Placental pericyte (primary cell): ENCODE data around the gene CLEC18C. TPM values are rescaled to one million over a fixed set of nuclear protein-coding genes. Genes with fewer than 3 reads are reported as not detected.

Source experiments
- small RNA-seq: library from RNA; depleted of rRNA; stranded (forward); fragments of <200 nt; gene quantifications from one replicate; pipeline ENCODE3, GENCODE V24; 2012; ENCODE audit warnings: low replicate concordance
- total RNA-seq: library from RNA; depleted of rRNA; stranded (reverse); fragments of >200 nt; gene quantifications from 2 replicates; pipeline ENCODE4 v1.2.3, GENCODE V29; 2012

CLEC18C gene
- total RNA-seq, result under 0.01 TPM in 1 of 2 replicates, not detected in the other

DNA sequence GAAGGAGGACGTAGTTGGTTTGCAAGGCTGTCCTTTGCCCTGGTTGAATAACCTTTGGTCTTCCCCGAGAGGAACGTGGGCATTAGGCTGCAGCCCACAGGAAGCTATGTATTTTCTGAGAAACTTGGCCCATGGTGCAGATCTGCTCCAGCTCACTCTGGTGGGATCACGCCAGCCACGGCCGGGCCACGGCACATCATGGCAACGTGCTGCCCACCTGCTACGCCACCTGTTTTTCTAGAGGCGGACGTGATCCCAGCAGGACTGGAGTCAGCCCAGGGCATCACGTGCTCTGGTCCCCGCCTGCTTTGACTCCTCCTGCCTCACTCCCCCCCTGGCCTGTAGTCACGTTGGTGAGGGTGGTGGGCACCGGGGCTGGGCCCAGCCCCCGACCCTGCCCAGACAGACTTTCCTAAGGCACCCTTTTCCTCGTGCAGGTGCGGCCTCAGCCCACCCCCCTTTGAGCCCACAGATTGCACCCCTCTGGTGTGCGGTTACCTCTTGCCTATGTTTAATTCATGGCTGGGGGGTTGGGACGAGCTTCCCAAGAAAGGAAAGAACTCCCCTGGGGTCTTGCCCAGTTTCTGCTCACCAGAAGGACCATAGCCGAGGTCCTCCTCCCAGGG lies at the start of gene CLEC18C:
TSS of gene CLEC18C (plus strand) at position 576 of the 626 bp plus-strand sequence. CDS start 492 bp downstream, outside the sequence.

Small RNAs within 50 kb of the gene (small RNA-seq; reads per million reads assigned to genes)
- not detected for gene AC009060.2

Other genes with a start within 250 kb of the CLEC18C start
- gene CLEC18A, start 222.5 kb upstream of the CLEC18C start, total RNA-seq, result 0.14 and 0.66 TPM in 2 replicates
- gene PDPR, start 59.5 kb upstream of the CLEC18C start, total RNA-seq, result 23.4 and 39.1 TPM in 2 replicates
- 46.7 and 72.2 TPM in 2 replicates for gene EXOSC6, start 78.2 kb downstream of the CLEC18C start, total RNA-seq
- gene AARS1, start 115.7 kb downstream of the CLEC18C start, total RNA-seq, result 125 and 506 TPM in 2 replicates
- gene DDX19B, start 125.4 kb downstream of the CLEC18C start, total RNA-seq, result 16.6 and 47.7 TPM in 2 replicates
- 45.3 and 59.1 TPM in 2 replicates for gene DDX19A, start 173.1 kb downstream of the CLEC18C start, total RNA-seq